GF-D8 (cell line): Measurements from ENCODE around the gene GDA.
A peak's percentile ranks its signal among the peaks of the same experiment; 100 is the strongest.
"Not testable (repeated sequence)": the region's sequence is repeated elsewhere in the genome, so short reads cannot be mapped to it uniquely, and the experiment has no call there.

ENCODE experiments used
- DNase-seq: peaks from one replicate; lab custom pipeline; 2025; lab: John Stamatoyannopoulos, UW

Gene GDA

GRCh38 chr9:72207278-72207677, 58.0 kb downstream of the GDA start:
- DNase-seq: no peak

DNA sequence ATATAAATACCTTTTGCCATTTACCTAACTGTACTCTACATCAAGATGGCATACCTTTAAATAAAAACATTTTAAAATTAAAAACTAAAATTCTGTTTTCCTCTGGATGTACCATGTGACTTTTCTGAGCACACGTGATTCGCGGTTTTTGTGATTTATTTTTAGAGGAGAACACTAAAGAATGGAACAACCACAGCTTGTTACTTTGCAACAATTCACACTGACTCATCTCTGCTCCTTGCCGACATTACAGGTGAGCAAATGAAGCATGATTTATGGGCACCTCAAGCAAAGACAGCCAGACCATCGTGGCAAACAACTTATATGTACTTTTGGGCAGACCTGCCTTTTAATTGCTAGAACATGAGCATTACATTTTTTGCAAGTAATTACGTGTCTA, 61.3 kb downstream of the GDA start:
- DNase-seq: no peak

GRCh38 chr9:72211047-72211446, 61.8 kb downstream of the GDA start:
- no peak for DNase-seq

- no peak for DNase-seq
These were observed 64.7 kb downstream of the GDA start for GRCh38 chr9:72213906-72214305.

DNA sequence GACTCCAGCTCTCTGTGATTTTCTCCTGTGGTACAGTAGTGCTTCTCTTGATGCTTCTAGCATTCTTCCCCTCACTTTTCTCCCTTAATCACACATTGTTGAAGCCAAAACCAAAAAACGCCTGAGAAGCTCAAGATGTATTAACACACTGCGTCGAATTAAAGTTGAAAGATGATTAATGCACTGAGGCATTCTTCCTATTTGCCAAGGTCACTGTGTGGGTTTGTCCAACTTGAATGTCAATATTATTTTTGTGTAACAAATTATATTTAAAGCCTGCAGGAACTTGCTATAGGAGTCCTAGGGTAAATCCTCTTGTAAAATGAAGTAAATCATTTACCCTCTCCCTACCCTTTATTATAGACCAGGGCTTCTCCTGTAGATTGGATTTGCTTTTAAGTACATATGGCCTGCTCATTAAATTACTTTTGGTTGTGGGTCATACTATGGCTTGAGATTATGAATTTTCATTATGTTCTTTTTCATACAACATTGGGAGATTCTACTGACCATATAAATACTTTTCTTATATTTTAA, 68.1 kb downstream of the GDA start:
- DNase-seq: no peak

- DNase-seq: no peak
These were observed 71.3 kb downstream of the GDA start for GRCh38 chr9:72220589-72220988.

DNA sequence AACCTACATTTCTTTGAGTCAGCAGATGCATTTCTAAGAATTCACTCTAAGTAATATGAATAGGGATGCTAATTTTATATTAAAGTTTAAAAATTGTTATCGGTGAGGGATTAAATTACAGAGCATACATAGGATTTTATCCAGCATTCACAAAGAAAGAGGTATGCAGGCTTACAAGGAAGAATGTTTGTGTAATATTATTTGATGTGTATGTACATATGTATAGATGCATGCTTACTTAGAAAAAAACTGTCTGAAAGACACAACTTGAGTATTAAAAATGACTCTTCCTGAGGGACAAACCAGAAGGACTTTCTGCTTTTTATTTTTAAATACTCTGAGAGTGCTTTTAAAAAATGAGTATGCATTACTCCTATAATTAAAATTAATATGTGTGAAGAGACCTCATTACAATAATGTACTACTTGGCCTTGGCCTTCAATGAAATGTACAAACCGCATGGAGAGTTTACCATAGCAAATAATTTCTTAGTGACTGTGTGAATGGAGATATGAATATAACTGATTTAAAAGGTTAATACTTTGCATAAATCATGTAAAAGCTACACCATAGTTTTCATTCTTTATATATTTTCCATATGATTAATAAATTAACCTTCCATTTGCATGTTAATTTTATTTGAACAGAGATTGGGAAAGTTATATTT, 77.0 kb downstream of the GDA start:
- no peak for DNase-seq

GRCh38 chr9:72228282-72228681, 79.0 kb downstream of the GDA start:
- no peak for DNase-seq

DNA sequence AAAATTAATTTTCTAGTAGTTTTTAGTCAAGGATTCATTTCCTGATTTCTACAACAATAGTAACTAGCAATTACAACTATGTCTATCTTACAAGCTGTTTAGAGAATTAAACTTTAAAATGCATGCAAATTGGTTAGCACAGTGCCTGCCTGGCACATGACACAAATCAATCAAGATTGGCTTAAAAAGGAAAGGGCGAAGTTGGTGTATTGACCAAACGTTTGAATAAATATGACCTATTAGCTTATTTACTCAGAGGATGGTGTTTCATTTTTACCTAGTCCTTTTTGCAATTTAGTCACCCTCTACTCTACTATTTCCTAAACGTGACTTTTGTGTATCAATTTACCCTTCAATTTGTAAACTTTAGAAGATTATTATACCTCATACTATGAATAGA, 83.5 kb downstream of the GDA start:
- DNase-seq: no peak

- DNase-seq: no peak
These were observed 98.3 kb downstream of the GDA start for GRCh38 chr9:72247549-72247948.

DNA sequence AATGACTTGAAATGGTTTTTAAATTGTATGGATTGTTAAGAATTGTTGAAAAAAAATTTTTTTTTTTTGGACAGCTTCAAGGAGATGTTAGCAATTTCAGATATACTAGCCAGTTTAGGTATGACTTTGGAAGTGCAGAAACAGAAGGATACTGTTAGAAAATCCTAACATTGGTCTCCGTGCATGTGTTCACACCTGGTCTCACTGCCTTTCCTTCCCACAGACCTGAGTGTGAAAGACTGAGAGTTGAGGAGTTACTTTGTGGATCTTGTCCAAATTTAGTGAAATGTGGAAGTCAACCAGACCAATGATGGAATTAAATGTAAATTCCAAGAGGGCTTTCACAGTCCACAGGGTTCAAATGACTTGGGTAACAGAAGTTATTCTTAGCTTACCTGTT, 102.3 kb downstream of the GDA start:
- DNase-seq: no peak

- no peak for DNase-seq
These were observed 105.8 kb downstream of the GDA start for GRCh38 chr9:72254901-72255545.

DNA sequence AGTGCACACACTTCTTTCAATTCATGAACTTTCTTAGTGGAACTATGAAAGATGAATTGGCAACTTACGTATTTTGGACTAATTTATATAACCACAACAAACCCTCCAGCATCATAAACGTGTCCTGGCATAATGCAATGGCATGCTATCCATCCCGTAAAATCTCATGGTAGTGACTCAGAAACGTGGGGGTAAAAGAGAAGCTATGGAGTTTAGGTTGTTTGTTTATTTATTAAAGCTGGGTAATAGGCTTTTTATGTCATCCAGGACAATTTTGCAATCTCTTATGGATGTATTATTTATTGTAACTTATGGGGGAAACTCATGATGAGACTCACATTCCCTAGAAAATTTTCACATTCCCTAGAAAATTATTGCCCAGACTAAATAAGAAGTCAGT, 106.3 kb downstream of the GDA start:
- DNase-seq: no peak

DNA sequence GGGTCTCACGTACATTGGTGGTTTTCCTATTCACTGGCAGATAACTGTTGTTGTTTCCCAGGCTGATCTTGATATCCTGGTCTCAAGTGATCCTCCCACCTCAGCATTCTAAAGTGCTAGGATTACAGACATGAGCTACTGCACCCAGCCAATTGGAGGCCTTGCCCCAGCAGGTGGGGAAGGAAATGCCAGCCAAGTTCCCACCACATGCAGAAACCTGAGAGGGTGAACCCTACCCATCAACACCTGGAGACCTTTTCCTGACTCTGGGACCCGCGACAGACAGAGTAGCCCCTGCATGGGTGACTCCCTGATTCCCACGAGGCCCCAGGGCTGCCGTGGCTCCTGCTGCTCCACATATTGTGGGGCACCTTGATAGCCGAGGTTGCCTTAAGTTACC, 107.7 kb downstream of the GDA start:
- no peak for DNase-seq

DNA sequence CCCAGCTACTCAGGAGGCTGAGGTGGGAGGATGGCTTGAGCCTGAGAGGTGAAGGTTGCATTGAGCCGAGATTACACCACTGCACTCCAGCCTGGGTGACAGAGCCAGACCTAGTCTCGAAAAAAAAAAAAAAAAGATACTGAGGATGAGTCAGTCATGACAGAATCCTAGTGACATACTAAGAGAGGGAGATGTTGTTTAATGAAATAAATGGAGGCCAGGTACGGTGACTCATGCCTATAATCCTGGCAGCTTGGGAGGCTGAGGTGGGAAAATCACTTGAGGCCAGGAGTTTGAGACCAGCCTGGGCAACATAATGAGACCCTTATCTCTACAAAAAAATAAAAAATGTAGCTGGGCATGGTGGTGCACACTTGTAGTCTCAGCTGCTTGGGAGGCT, 108.6 kb downstream of the GDA start:
- DNase-seq: no peak

- no peak for DNase-seq
These were observed 112.8 kb downstream of the GDA start for GRCh38 chr9:72262063-72262462.

DNA sequence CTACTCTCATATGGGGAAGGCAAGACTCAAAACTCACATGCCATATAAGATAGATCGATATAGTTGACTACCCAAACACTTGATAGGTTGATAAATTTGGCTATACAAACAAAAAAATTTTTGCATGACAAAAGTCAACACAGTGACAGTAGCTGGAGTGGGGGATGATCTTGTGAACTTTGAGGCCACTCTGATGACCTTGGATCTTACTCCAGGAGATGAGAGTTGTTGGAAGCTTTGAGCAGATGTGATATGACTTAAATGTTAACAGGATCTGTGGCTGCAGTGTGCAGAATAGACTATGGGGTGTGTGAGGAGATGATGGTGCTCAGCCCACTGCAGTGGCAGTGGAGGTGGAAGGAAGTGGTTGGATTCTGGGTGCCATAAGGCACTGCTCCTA, 114.3 kb downstream of the GDA start:
- no peak for DNase-seq

GRCh38 chr9:72268961-72269360, 119.7 kb downstream of the GDA start:
- no peak for DNase-seq

- not testable (repeated sequence) for DNase-seq
These were observed 121.1 kb downstream of the GDA start for GRCh38 chr9:72270359-72270758.

DNA sequence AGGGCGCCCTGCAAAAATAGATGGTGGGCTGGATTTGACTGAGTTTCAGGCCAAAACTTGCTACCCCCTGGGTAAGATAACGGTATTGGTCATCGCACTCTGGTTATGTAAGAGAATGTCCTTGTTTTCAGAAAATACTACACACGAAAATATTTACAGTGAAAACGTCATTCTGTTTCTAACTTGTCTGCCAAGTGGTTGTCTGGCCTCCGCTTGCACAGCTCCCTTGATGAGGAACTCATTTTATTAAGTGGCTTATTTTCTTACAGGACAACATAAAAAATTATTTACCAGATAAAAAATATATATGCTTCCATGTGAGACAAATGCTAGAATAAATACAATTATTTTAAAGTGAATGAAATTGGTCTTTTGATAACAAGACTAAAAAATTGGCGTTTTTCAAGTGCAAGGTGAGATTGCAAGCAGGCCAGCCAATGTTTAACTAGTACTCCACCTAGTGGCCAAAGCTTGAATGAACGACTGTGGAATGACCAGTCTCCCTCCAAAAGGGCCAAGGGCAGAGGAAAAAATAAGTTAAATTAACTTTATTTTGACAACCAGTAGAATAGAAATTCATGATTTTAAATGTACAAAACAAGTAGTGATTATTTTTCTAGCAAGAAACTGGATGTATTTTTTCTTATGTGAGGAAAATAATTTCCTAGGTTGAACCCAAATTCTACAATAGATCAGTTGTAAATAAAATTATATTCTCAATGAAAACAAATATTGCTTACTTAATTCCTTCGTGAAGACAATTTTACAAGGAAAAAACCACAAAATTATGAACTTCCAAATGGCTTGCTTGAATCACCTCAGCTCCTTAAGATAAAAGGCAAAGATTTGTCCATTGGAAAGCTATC, 122.6 kb downstream of the GDA start:
- DNase-seq: peak; percentile 2

DNA sequence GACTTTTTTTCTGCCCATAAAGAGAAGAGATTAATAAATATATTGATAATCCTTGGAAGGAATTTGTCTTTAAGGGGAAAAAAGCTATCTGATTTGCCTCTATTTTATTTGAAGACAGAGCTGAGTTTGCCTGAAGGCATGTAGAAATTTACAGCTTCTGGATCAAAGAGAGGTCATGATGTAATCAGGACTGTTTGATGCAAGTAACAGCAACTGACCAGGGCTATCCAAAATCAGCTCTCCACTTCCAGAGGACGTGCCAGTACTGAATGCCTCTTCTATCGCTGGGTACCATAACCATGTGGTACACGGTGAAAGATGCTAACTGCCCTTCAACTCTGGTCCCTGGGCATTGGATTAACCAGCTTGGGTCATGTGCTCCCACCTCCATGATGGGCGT, 125.2 kb downstream of the GDA start:
- DNase-seq: no peak

- no peak for DNase-seq
These were observed 125.7 kb downstream of the GDA start for GRCh38 chr9:72274916-72275315.

- DNase-seq: no peak
These were observed 127.2 kb downstream of the GDA start for GRCh38 chr9:72276429-72276828.
